Spleen (tissue), 7 donors: Measurements from ENCODE around the gene ENTPD8.

Experiments
- CTCF ChIP-seq, 11 experiments: fragments of 200-600 bp in 7 of 11; fragments of 450-650 bp in 4 of 11; sonication (generic) in 4 of 11; IDR thresholded peaks in 8 of 11; conservative IDR thresholded peaks in 3 of 11; 1 replicate in 7 of 11; 2 replicates in 4 of 11; pipeline versions ENCODE4 v1.4.0 to v1.8.0; 2016 to 2021; ENCODE audit warnings: antibody characterized with exemption in 11 of 11, inconsistent platforms in 4 of 11, mild to moderate bottlenecking in 1 of 11
- POLR2A ChIP-seq, 3 donors: fragments of 450-650 bp; IDR thresholded peaks; one replicate each; pipeline ENCODE4 v1.5.1; 2017; ENCODE audit warnings: antibody characterized with exemption in 3 of 3, mild to moderate bottlenecking in 1 of 3
- POLR2AphosphoS5 ChIP-seq, 3 donors: sonication (generic); formaldehyde crosslinking; IDR thresholded peaks; one replicate each; pipeline ENCODE4 v1.5.1; 2017; ENCODE audit warnings: antibody characterized with exemption in 3 of 3
- donor health status: DM: no; HTN: no; CAD: no; lungs with moderate emphysema.
- donor health status: DM: no; HTN: no; CAD: no.
- donor health status: DM: no; HTN: no; CAD: no.

- TF ChIP-seq CTCF (IDR thresholded peaks at IDR 0.05 in 8 of 11, conservative IDR thresholded peaks at IDR 0.05 in 3 of 11), result no peak
- no peak for TF ChIP-seq POLR2A (IDR thresholded peaks at IDR 0.05)
- TF ChIP-seq POLR2AphosphoS5 (IDR thresholded peaks at IDR 0.05), result no peak
Measured at GRCh38 chr9:137408651-137409405, 32.3 kb downstream of the ENTPD8 start.
